Activated T-helper 2 cell treated with anti-CD3 and anti-CD28 coated beads, Interferon-gamma antibody, Interleukin-2, Interleukin-4, amounts not matched to agents 10 μg/mL and 5 μg/mL and 100 μg/mL, durations not matched to agents 14 hours and 24 hours and 36 hours (primary cell): ENCODE measurements around the gene CRYGS. TPM values are rescaled to one million over a fixed set of nuclear protein-coding genes. Genes with fewer than 3 reads are reported as not detected.
A peak's percentile ranks its signal among the peaks of the same experiment; 100 is the strongest.
"Not testable (repeated sequence)": the region's sequence is repeated elsewhere in the genome, so short reads cannot be mapped to it uniquely, and the experiment has no call there.

Experiments used
- DNase-seq: peaks from one replicate; pipeline ENCODE4 v3.0.0; 2021; ENCODE audit warnings: low spot score
- H3K27ac Mint-ChIP-seq: one replicate; pipeline ENCODE4 v1.8.0; 2021; ENCODE audit warnings: mixed read lengths
- H3K27me3 Mint-ChIP-seq: one replicate; pipeline ENCODE4 v1.8.0; 2021; ENCODE audit warnings: low read depth, mixed read lengths
- H3K36me3 Mint-ChIP-seq: one replicate; pipeline ENCODE4 v1.8.0; 2021; ENCODE audit warnings: low read depth, mixed read lengths
- H3K4me1 Mint-ChIP-seq: one replicate; pipeline ENCODE4 v1.8.0; 2021; ENCODE audit warnings: low read depth, mixed read lengths
- H3K4me3 Mint-ChIP-seq: one replicate; pipeline ENCODE4 v1.8.0; 2021; ENCODE audit warnings: low read depth, mild to moderate bottlenecking, moderate library complexity, mixed read lengths
- H3K9me3 Mint-ChIP-seq: one replicate; pipeline ENCODE4 v1.8.0; 2021; ENCODE audit warnings: mixed read lengths
- intact Hi-C: fragments of 100-400 bp; cut with micrococcal nuclease; formaldehyde crosslinking; loops from one replicate; pipeline ENCODE4 v1.15.1; 2023
- total RNA-seq: library from RNA; stranded (reverse); gene quantifications from 2 replicates; pipeline ENCODE4 v1.2.3, GENCODE V29; 2022

CRYGS gene
- total RNA-seq, 1 donor from 2014 or later = 5.6 TPM

DNA sequence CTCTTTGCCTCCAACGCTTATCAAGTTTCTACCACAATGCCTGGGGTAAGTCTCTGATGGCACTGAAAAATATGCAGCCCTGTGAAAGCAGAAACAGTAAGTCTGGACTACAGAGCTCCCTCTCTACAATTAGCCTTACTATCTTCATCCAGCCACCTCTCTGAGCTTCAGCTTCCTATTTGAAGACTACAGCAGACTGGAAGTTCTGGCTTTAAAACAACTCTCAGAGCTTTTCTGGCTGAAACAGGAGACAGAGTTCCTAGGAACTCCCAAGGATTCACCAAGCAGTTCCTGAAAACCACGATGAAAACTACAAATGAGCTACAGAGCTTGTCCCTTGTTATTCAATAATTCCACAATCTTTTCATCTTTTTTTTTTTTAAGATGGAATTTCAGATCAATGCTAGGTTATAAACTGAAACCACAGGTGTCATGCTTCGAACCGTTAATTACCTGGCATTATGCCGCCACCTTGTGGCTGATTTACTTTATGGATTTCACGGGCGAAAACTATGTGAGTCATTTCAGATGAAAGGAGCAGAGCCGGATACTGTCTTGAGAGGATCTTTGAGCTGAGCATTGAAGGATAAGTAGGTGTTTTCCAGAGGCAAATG lies 3.9 kb downstream of the CRYGS start:
- peak; percentile 70 for DNase-seq
- Mint-ChIP-seq H3K4me1 (peaks cover 31% of the 10 kb centered on the region), H3K9me3 (no peaks in the 10 kb centered on the region), H3K36me3 (peaks cover 24% of the 10 kb centered on the region), H3K4me3 (no peak overlapping the region), H3K27ac (peak overlapping the region; percentile 20), H3K27me3 (no peaks in the 10 kb centered on the region)
- intact Hi-C loops = loop anchor here (1.0 to 5.0 kb wide), 4 partner anchors 281 to 563 kb away; partner anchors contain the start of gene ETV5

DNA sequence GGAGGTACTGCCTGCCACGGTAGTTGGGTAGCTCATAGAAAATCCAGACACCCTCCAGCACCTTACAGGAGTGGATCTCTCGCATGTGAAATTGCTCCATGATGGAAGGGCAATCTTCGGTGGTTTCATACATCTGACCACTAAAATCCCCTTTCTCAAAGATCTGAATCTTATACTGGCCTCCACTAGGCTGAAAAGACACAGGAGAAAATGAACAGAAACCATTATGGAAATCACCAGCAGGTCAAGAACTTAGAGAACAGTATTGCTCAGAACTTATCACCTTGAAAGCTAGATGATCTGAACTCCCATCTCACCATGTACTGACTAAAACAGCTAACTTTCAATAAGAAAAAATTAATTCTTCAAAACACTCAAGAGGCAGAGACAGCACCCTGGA lies 5.4 kb downstream of the CRYGS start:
- intact Hi-C loops = loop anchor here (10.0 kb wide), 2 partner anchors 76 to 124 kb away; partner anchors contain the start of gene AHSG
- H3K4me1 Mint-ChIP-seq = peaks cover 44% of the 10 kb centered on the region

DNA sequence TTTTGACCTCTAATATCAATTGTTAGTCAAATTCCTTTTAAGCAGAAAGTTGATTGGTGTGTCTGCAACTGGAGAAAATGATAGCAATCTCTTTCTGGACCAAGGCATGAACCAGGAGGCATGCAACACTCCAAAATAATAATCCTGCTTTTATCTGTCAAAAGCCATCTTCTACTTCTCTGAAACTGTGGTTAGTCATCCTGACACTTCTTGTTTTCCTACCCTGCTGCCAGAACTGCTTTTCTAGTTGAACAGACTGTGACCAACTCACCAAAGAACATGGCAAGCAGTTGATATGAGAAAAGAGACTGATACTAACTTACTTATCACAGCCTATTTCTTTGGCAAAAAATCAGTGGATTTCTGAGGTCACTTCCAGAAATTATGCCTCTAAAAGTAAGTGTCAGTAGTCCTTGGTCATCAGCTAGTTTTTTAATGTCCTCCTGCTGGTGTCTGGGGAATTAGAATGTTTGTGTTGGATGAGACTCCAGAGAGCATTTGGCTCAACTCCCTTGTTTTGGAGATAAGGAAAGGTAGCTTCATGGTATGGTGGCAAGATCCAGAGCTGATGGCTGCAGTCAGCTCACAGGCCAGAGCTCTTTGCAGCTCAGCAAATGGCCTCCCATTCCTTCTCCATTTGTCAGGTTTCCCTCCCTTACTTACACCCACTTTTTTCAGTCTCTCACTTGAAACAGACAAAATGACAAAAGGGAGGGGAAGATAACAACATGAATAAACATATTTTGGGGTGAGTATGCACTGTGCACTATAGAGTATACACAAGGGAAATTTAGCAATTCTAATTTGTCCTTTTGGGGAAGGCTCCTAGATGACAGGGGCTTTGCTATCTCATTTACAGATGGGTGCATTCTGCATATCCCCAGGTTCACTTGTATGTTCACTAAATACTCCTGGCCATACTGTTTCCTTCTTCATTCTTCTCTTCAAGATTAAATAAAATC lies 7.0 kb downstream of the CRYGS start:
- H3K4me1 Mint-ChIP-seq = peaks cover 47% of the 10 kb centered on the region
- H3K4me3 Mint-ChIP-seq = no peak overlapping the region

More for the DNA sequence above, 5.4 kb downstream of the CRYGS start:
- Mint-ChIP-seq H3K36me3 (peaks cover 13% of the 10 kb centered on the region), H3K9me3 (no peaks in the 10 kb centered on the region), H3K4me3 (no peak overlapping the region), H3K27me3 (no peaks in the 10 kb centered on the region), H3K27ac (no peak overlapping the region)
- no peak for DNase-seq

DNA sequence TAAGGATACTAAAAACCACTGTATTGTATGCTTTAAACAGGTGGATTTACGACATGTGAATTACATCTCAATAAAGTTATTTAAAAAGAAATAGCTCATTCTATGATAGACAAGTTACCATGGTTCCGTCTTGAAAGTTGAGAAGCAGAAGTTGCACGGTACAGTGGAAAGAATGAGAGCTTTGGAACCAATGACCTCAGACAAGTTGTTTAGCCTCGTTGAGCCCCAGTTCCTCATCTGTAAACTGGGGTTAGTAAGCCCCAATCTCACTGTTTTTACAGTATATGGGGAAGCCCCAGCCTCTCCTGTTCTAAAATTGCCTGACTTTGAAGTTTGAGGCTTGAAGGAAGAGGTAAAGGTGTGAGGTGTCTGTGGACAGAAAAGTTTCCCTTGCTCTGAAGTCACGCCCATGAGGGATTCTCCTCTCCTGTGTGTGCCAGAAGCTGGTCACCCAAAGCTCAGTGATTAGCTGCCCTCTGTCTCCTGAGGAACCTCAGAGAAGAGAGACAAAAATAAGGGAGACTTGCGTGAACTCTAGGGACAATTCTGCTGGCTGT lies 10.0 kb downstream of the CRYGS start:
- Mint-ChIP-seq H3K36me3 (peaks cover 6% of the 10 kb centered on the region), H3K4me3 (peak overlapping the region; percentile 57), H3K4me1 (peaks cover 42% of the 10 kb centered on the region), H3K27me3 (no peaks in the 10 kb centered on the region), H3K27ac (peak overlapping the region; percentile 90), H3K9me3 (no peaks in the 10 kb centered on the region)
- DNase-seq = peak; percentile 14
- intact Hi-C loops = loop anchor here (1.0 to 10.0 kb wide), 5 partner anchors 37 to 557 kb away; partner anchors contain the start of genes AHSG and DNAJB11

More for the DNA sequence above, 7.0 kb downstream of the CRYGS start:
- Mint-ChIP-seq H3K27me3 (no peaks in the 10 kb centered on the region), H3K27ac (peak overlapping the region; percentile 44), H3K36me3 (peaks cover 6% of the 10 kb centered on the region), H3K9me3 (no peaks in the 10 kb centered on the region)
- DNase-seq = no peak
- intact Hi-C loops = loop anchor here (10.0 kb wide), 2 partner anchors 78 to 122 kb away; partner anchors contain the start of gene AHSG

DNA sequence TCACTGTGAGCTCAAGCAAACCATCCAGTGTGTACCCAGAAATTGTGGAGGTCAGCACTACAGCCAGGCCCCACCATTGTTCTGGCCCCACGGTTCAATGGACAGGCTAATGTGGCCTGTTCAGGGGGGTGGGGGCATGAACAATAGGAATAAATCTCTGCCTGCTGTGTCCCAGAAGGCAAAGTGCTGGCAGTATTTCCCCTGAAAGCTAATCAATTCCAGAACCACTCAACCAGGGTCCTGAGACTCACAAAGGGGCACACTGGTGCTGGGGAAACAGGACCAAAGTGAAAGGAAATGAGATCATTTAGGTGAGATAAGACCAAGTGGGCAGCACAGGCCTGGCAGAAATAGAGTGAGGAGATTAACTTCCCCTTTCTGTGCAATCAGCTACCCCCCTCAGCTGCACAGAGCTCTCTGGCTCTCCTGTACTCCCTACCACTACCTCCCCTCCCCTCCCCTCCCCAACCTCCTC lies 11.5 kb downstream of the CRYGS start:
- H3K27me3 Mint-ChIP-seq = no peaks in the 10 kb centered on the region
- H3K36me3 Mint-ChIP-seq = no peaks in the 10 kb centered on the region
- no peak for DNase-seq
- peak overlapping the region; percentile 21 for H3K27ac Mint-ChIP-seq
- H3K4me1 Mint-ChIP-seq = peaks cover 39% of the 10 kb centered on the region
- intact Hi-C loops = loop anchor here (10.0 kb wide), 2 partner anchors 82 to 118 kb away; partner anchors contain the start of gene AHSG
- H3K4me3 Mint-ChIP-seq = no peak overlapping the region
- H3K9me3 Mint-ChIP-seq = no peaks in the 10 kb centered on the region

DNA sequence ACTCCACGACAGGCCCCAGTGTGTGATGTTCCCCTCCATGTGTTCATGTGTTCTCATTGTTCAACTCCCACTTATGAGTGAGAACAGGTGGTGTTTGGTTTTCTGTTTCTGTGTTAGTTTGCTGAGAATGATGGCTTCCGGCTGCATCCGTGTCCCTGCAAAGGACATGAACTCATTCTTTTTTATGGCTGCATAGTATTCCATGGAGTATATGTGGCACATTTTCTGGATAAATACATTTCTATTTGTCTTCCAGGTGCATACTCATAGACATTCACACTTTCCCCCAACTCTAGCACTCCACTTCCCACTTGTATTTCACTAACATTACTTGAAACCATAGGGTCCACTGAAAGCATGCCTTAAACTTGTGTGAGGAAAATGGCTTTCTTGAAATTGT lies 12.5 kb downstream of the CRYGS start:
- DNase-seq, H3K4me3 Mint-ChIP-seq, H3K27me3 Mint-ChIP-seq, H3K9me3 Mint-ChIP-seq, H3K27ac Mint-ChIP-seq, H3K36me3 Mint-ChIP-seq: not testable (repeated sequence)
- intact Hi-C loops = loop anchor here (10.0 kb wide), 2 partner anchors 83 to 117 kb away; partner anchors contain the start of gene AHSG
- peaks cover 33% of the 10 kb centered on the region for H3K4me1 Mint-ChIP-seq

DNA sequence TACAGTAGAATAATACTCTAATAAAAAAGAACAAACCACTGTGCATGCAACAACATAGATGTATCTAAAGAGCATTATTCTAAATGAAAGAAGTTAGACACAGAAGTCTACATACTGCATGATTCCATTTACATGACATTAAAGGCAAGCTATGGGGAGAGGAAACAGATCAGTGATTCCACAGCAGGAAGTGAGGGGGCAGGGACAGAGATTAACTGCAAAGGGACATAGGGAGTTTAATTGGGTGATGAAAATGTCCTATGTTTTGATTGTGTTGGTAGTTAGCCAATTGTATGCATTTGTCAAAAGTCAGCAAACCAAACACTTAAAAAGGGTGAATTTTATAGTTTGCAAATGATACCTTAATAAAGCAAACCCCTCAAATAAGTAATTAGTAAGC lies 13.8 kb downstream of the CRYGS start:
- Mint-ChIP-seq H3K36me3 (no peaks in the 10 kb centered on the region), H3K4me1 (peaks cover 26% of the 10 kb centered on the region), H3K27me3 (no peaks in the 10 kb centered on the region), H3K9me3 (no peaks in the 10 kb centered on the region), H3K4me3 (no peak overlapping the region), H3K27ac (no peak overlapping the region)
- DNase-seq = no peak
- intact Hi-C loops = loop anchor here (10.0 kb wide), 2 partner anchors 84 to 116 kb away; partner anchors contain the start of gene AHSG

DNA sequence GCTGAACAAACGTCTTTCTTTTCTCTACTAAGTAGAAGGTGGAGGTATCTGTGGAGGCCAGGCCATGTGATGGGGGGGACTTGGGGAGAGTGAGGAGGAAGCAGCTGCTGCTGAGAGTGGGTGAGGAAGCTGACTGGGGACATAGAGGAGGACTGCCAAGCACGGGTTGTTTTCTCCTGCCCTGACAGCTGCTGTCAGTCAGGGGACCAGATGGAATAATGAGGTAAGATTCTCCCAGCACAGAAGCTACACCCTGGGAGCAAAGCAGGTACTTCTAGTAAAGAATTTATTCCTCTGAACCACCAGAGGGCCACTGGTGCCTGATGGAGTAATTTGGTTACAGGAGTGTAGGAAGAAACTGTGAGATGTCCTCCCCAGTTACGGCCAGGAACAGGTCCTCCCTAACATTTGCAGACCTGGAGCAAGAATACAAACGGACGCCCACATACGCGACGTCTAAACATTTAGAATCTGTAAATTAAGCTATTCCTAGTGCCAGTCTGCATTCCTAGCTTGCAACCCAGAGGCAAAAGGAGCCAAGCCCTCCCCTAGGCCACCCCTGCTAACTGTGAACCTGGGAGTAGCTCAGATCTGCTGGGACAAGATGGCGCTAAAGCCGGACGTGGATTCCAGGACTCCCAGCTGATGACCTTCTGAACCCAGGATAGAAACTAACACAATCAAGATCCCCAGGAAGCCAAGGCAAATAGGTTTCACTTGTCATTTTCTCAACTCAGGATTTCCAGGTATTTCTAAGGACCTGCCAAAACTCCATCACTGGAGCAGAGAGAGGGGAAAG lies 14.8 kb downstream of the CRYGS start:
- no peaks in the 10 kb centered on the region for H3K36me3 Mint-ChIP-seq
- intact Hi-C loops = no loop called here

DNA sequence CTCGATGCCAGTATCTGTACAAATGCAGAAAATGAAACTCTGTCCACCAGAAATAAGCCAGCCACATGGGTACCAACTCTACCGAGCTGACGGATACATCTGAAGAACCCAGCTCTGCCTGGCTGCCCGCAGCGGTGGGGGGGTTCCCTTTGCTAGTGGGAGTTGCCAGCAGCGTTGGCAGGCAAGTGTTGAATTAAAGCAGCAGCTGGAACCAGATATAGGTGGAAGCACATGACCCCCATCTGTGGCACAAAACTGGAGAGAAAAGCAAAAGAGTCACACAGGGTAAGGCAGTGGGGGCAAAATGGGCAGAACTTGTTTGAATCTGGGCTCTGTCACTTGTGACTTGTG lies 17.9 kb downstream of the CRYGS start:
- Mint-ChIP-seq H3K27me3 (no peaks in the 10 kb centered on the region), H3K9me3 (no peaks in the 10 kb centered on the region), H3K4me3 (no peak overlapping the region), H3K27ac (no peak overlapping the region), H3K4me1 (peaks cover 14% of the 10 kb centered on the region), H3K36me3 (no peaks in the 10 kb centered on the region)
- intact Hi-C loops = no loop called here
- DNase-seq = no peak

More for the DNA sequence above, 14.8 kb downstream of the CRYGS start:
- Mint-ChIP-seq H3K4me1 (peaks cover 17% of the 10 kb centered on the region), H3K4me3 (no peak overlapping the region), H3K9me3 (no peaks in the 10 kb centered on the region), H3K27me3 (no peaks in the 10 kb centered on the region), H3K27ac (no peak overlapping the region)
- no peak for DNase-seq

DNA sequence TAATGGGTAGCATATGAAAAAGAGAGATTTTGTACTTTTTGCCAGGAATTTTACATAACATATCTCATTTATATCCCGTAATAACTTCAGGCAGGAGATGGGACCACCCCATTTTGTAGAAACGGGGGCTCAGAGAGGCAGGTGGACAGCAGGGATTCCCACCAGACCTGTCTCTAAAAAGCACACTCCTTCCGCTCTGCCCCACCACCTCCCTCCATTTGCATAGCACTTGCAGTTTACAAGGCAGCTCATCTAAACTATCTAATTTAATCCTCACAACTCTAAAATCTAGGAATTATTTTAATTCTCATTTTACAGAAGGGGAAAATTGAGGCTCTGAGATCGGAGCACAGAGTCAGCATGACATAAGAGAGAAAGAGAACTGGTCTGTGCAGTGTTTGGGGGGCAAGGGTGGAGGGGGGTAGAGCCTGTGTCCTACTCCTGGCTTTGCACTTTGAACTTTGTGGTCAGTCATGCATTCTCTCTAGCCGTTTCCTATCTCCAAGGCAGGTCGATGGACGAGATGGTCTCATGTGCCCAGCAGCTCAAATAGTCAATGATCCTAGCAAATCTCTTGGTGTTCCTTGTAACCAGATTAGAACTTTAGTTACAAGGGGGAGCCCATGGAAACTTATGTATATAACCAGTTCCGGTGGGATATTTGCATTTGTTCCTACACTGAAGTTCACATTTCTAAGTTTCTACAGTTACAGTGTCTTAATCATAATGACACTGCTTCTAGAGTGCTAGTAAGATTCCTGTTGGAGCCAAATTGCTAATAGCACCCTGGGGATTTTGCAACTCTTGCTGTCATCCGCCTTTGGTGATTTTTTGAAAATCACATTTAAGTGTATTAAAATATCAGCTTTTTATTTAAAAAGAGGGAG lies 18.6 kb downstream of the CRYGS start:
- H3K27ac Mint-ChIP-seq = no peak overlapping the region
- no peaks in the 10 kb centered on the region for H3K9me3 Mint-ChIP-seq
- no peaks in the 10 kb centered on the region for H3K27me3 Mint-ChIP-seq
- H3K4me3 Mint-ChIP-seq = no peak overlapping the region
- intact Hi-C loops = no loop called here
- peaks cover 14% of the 10 kb centered on the region for H3K4me1 Mint-ChIP-seq
- no peak for DNase-seq
- no peaks in the 10 kb centered on the region for H3K36me3 Mint-ChIP-seq

DNA sequence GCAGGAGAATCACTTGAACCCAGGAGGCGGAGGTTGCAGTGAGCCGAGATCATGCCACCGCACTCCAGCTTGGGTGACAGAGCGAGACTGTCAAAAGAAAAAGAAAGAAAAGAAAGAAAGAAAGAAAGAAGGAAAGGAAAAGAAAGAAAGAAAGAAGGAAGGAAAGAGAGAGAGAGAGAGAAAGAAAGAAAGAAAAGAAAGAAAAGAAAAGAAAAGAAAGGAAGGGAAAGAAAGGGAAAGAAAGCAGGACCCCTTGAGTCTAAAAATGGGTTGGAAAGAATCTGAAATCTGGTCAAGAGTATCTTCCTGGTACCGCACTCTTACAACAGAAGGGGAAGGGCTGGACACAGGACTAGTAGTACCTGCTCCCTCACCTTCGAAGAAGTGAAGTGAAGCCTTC lies 19.6 kb downstream of the CRYGS start:
- Mint-ChIP-seq H3K4me3 (no peak overlapping the region), H3K36me3 (no peaks in the 10 kb centered on the region), H3K27ac (no peak overlapping the region), H3K4me1 (peaks cover 16% of the 10 kb centered on the region), H3K9me3 (no peaks in the 10 kb centered on the region), H3K27me3 (no peaks in the 10 kb centered on the region)
- DNase-seq = no peak
- intact Hi-C loops = no loop called here
